PC-9 (cell line): Measurements from ENCODE around the gene ANXA1. TPM values are rescaled to one million over a fixed set of nuclear protein-coding genes. Genes with fewer than 3 reads are reported as not detected.

Experiments
- BruUV-seq: library from RNA; stranded (reverse); fragments of 400-500 nt; replicated peaks from 2 replicates; lab custom pipeline; 2021; lab: Mats Ljungman, UMichigan
- CTCF ChIA-PET: fragments of 300-600 bp; sonication (Branson Sonifier 250); formaldehyde crosslinking; loops from one replicate; lab custom pipeline; 2022; ENCODE audit warnings: antibody characterized with exemption; lab: Charles Lee
- POLR2A ChIA-PET: fragments of 300-600 bp; sonication (Branson Sonifier 250); formaldehyde crosslinking; loops from one replicate; lab custom pipeline; 2022; ENCODE audit warnings: antibody characterized with exemption; ENCODE audit not compliant: unreplicated experiment; lab: Charles Lee
- DNase-seq, 2 experiments: peaks; one replicate each; pipeline versions ENCODE4 v3.0.0 to v3.0.0-alpha.2; 2015 to 2022; ENCODE audit warnings: mixed read lengths in 1 of 2
- H2AFZ ChIP-seq: fragments of 200-600 bp; sonication (generic); 2 replicates; pipeline ENCODE4 v1.8.1; 2017; ENCODE audit warnings: antibody characterized with exemption
- H3F3A ChIP-seq: fragments of 200-600 bp; sonication (generic); 2 replicates; pipeline ENCODE4 v1.8.1; 2017; ENCODE audit warnings: antibody characterized with exemption, mild to moderate bottlenecking, low read depth; ENCODE audit not compliant: insufficient read depth
- H3K27ac ChIP-seq: fragments of 200-600 bp; sonication (generic); 2 replicates; pipeline ENCODE4 v1.6.1; 2016; ENCODE audit warnings: mixed run types
- H3K27me3 ChIP-seq: fragments of 200-600 bp; sonication (generic); 2 replicates; pipeline ENCODE4 v1.6.1; 2016; ENCODE audit warnings: low read depth, mixed run types; ENCODE audit not compliant: insufficient read depth
- H3K36me3 ChIP-seq: fragments of 200-600 bp; sonication (generic); 2 replicates; pipeline ENCODE4 v1.6.1; 2016; ENCODE audit warnings: low read depth, mixed run types
- H3K4me1 ChIP-seq: fragments of 200-600 bp; sonication (generic); replicated peaks from 2 replicates; pipeline ENCODE4 v1.6.1; 2016; ENCODE audit warnings: mixed run types; ENCODE audit not compliant: insufficient read depth
- H3K4me2 ChIP-seq: fragments of 200-600 bp; sonication (generic); 2 replicates; pipeline ENCODE4 v1.6.1; 2017; ENCODE audit warnings: mixed run types
- H3K4me3 ChIP-seq: fragments of 200-600 bp; sonication (generic); 2 replicates; pipeline ENCODE4 v1.6.1; 2016; ENCODE audit warnings: mixed run types
- H3K79me2 ChIP-seq: fragments of 200-600 bp; sonication (generic); 2 replicates; pipeline ENCODE4 v1.6.1; 2017; ENCODE audit warnings: low read depth, mixed run types
- H3K9me2 ChIP-seq: fragments of 200-600 bp; sonication (generic); 2 replicates; pipeline ENCODE4 v1.8.1; 2017; ENCODE audit warnings: mild to moderate bottlenecking; ENCODE audit not compliant: insufficient read depth
- H3K9me3 ChIP-seq: fragments of 200-600 bp; sonication (generic); 2 replicates; pipeline ENCODE4 v1.8.1; 2016; ENCODE audit warnings: low read depth; ENCODE audit not compliant: insufficient read depth
- H4K20me1 ChIP-seq: fragments of 200-600 bp; sonication (generic); 2 replicates; pipeline ENCODE4 v1.8.1; 2017; ENCODE audit not compliant: insufficient read depth
- CTCF ChIP-seq: fragments of 200-600 bp; sonication (generic); conservative IDR thresholded peaks from 2 replicates; pipeline ENCODE4 v1.6.1; 2017; ENCODE audit warnings: mixed run types, antibody characterized with exemption, mild to moderate bottlenecking, moderate library complexity
- EZH2 ChIP-seq: fragments of 200-600 bp; sonication (generic); IDR thresholded peaks from 2 replicates; pipeline ENCODE4 v1.8.0; 2017; ENCODE audit warnings: antibody characterized with exemption, low read depth
- intact Hi-C: fragments of 100-400 bp; cut with micrococcal nuclease; formaldehyde crosslinking; loops from one replicate; pipeline ENCODE4 v1.10.0; 2022; ENCODE audit not compliant: unreplicated experiment
- total RNA-seq: library from RNA; stranded (reverse); gene quantifications from 2 replicates; pipeline ENCODE4 v1.2.3, GENCODE V29; 2021

Gene ANXA1
- total RNA-seq, 1 experiment from 2014 or later: 753 TPM

- CTCF ChIA-PET: interaction anchor here (1.5 kb wide), 1 partner anchor 100 kb away, joined by 3 read pairs; no protein-coding TSS in a partner anchor
- no peak overlapping the region for H3K4me3 ChIP-seq
Measured at GRCh38 chr9:73179589-73179988, 27.9 kb downstream of the ANXA1 start.

GRCh38 chr9:73180403-73180802, 28.7 kb downstream of the ANXA1 start:
- peaks cover 33% of the 10 kb centered on the region; the same call in 1 of the 2 replicates for H3F3A ChIP-seq
- H3K4me3 ChIP-seq: no peak overlapping the region
- 0 out of 2 replicates have a peak, but pooled peaks cover 4% of the 10 kb centered on the region for H3K36me3 ChIP-seq
- no peaks in the 10 kb centered on the region for H3K27me3 ChIP-seq
- BruUV-seq: no TSS peak
- H4K20me1 ChIP-seq: no peaks in the 10 kb centered on the region
- 0 out of 2 replicates have a peak overlapping the region, but pooled peaks have one; percentile 44 for H3K4me2 ChIP-seq
- H3K27ac ChIP-seq: peak overlapping the region; percentile 74
- 0 out of 2 replicates have a peak overlapping the region, but pooled peaks have one; percentile 10 for H2AFZ ChIP-seq
- CTCF ChIA-PET: interaction anchor here (0.6 to 1.5 kb wide), 2 partner anchors 9 to 101 kb away, joined by 3 read pairs; no protein-coding TSS in a partner anchor
- no peaks in the 10 kb centered on the region for H3K79me2 ChIP-seq
- H3K9me3 ChIP-seq: peaks cover 6% of the 10 kb centered on the region
- no peak for DNase-seq
- peaks cover 48% of the 10 kb centered on the region for H3K4me1 ChIP-seq
- intact Hi-C loops: loop anchor here (5.0 kb wide), 1 partner anchor 898 kb away; no protein-coding TSS in a partner anchor
- H3K9me2 ChIP-seq: no peaks in the 10 kb centered on the region
- POLR2A ChIA-PET: interaction anchor here (0.5 to 0.8 kb wide), 4 partner anchors 72 to 1941 kb away, joined by 3 to 6 read pairs (median 4); no protein-coding TSS in a partner anchor
- TF ChIP-seq EZH2: no peak
- no peak for TF ChIP-seq CTCF

More at GRCh38 chr9:73179589-73179988, 27.9 kb downstream of the ANXA1 start:
- H3K9me3 ChIP-seq: peaks cover 6% of the 10 kb centered on the region
- no peak overlapping the region for H2AFZ ChIP-seq
- no peaks in the 10 kb centered on the region for H4K20me1 ChIP-seq
- no peak for TF ChIP-seq CTCF
- no peak for TF ChIP-seq EZH2
- peak overlapping the region; percentile 44 for H3K4me2 ChIP-seq
- peak; percentile 61 to 95 for DNase-seq
- no TSS peak for BruUV-seq
- 0 out of 2 replicates have a peak, but pooled peaks cover 4% of the 10 kb centered on the region for H3K36me3 ChIP-seq
- H3K9me2 ChIP-seq: no peaks in the 10 kb centered on the region
- no peaks in the 10 kb centered on the region for H3K79me2 ChIP-seq
- peaks cover 48% of the 10 kb centered on the region for H3K4me1 ChIP-seq
- H3F3A ChIP-seq: peaks cover 33% of the 10 kb centered on the region; the same call in 1 of the 2 replicates
- intact Hi-C loops: loop anchor here (1.0 to 5.0 kb wide), 8 partner anchors 26 to 812 kb away; partner anchors contain the start of gene ZFAND5
- H3K27me3 ChIP-seq: no peaks in the 10 kb centered on the region
- POLR2A ChIA-PET: interaction anchor here (0.5 to 0.7 kb wide), 9 partner anchors 9 to 900 kb away, joined by 3 to 11 read pairs (median 4); partner anchors contain the start of gene ANXA1
- peak overlapping the region; percentile 74 for H3K27ac ChIP-seq

GRCh38 chr9:73182928-73183327, 31.3 kb downstream of the ANXA1 start:
- no peaks in the 10 kb centered on the region for H3K79me2 ChIP-seq
- no peak overlapping the region for H2AFZ ChIP-seq
- no TSS peak for BruUV-seq
- H3K4me1 ChIP-seq: peaks cover 34% of the 10 kb centered on the region
- DNase-seq: no peak
- H4K20me1 ChIP-seq: no peaks in the 10 kb centered on the region
- intact Hi-C loops: loop anchor here (1.0 to 5.0 kb wide), 3 partner anchors 310 to 901 kb away; no protein-coding TSS in a partner anchor
- POLR2A ChIA-PET: interaction anchor here (0.6 kb wide), 1 partner anchor 40 kb away, joined by 3 read pairs; no protein-coding TSS in a partner anchor
- peaks cover 21% of the 10 kb centered on the region; the same call in 1 of the 2 replicates for H3F3A ChIP-seq
- H3K9me2 ChIP-seq: no peaks in the 10 kb centered on the region
- H3K36me3 ChIP-seq: 0 out of 2 replicates have a peak, but pooled peaks cover 4% of the 10 kb centered on the region
- no peak overlapping the region for H3K4me3 ChIP-seq
- no peak overlapping the region for H3K4me2 ChIP-seq
- no peak overlapping the region for H3K27ac ChIP-seq
- no peak for TF ChIP-seq CTCF
- TF ChIP-seq EZH2: no peak
- CTCF ChIA-PET: no interaction called here
- peaks cover 4% of the 10 kb centered on the region for H3K9me3 ChIP-seq
- H3K27me3 ChIP-seq: no peaks in the 10 kb centered on the region
